Measurements from ENCODE around the gene ANKS1B. TPM values are rescaled to one million over a fixed set of nuclear protein-coding genes. Genes with fewer than 3 reads are reported as not detected.

ANKS1B gene
- total and polyA plus RNA-seq, 5 donors = 0.43 to 7.4 (median 3.3) TPM

GRCh38 chr12:99170461-99170860, 814.3 kb downstream of the ANKS1B start:
- H3K9me3 ChIP-seq (ENCODE audit: control insufficient read depth, low read length) = no peaks in the 10 kb centered on the region
- intact Hi-C loops (cut with DNase I) = no loop called here
- H3K4me1 ChIP-seq (ENCODE audit: control insufficient read depth, insufficient read depth, low read length) = no peaks in the 10 kb centered on the region
- ATAC-seq (no peak), DNase-seq (no peak)
- no peak overlapping the region for H3K27ac ChIP-seq (ENCODE audit: low read length)
- H3K27me3 ChIP-seq (ENCODE audit: control insufficient read depth, insufficient read depth) = no peaks in the 10 kb centered on the region
- H3K4me3 ChIP-seq (ENCODE audit: low read length) = no peak overlapping the region
- WGBS = 66% methylated on average over 5 of the region's 5 CpGs

- no peaks in the 10 kb centered on the region for H3K9me3 ChIP-seq (ENCODE audit: control insufficient read depth, low read length)
- H3K4me1 ChIP-seq (ENCODE audit: control insufficient read depth, insufficient read depth, low read length) = no peaks in the 10 kb centered on the region
- ATAC-seq (no peak), DNase-seq (no peak)
- no peak overlapping the region for H3K4me3 ChIP-seq (ENCODE audit: low read length)
- H3K27ac ChIP-seq (ENCODE audit: low read length) = no peak overlapping the region
- intact Hi-C loops (cut with DNase I) = no loop called here
- H3K27me3 ChIP-seq (ENCODE audit: control insufficient read depth, insufficient read depth) = no peaks in the 10 kb centered on the region
- WGBS = 53% methylated on average over 2 of the region's 2 CpGs
Observed at GRCh38 chr12:99170037-99170436, 814.7 kb downstream of the ANKS1B start.

GRCh38 chr12:99157946-99158345, 826.8 kb downstream of the ANKS1B start:
- DNase-seq = no peak
- intact Hi-C loops (cut with DNase I) = no loop called here
- ATAC-seq = no peak
- no peak overlapping the region for H3K27ac ChIP-seq (ENCODE audit: low read length)
- 97% methylated on average over 1 of the region's 1 CpG for WGBS
- H3K9me3 ChIP-seq (ENCODE audit: control insufficient read depth, low read length) = no peaks in the 10 kb centered on the region
- no peak overlapping the region for H3K4me3 ChIP-seq (ENCODE audit: low read length)
- no peaks in the 10 kb centered on the region for H3K27me3 ChIP-seq (ENCODE audit: control insufficient read depth, insufficient read depth)
- H3K4me1 ChIP-seq (ENCODE audit: control insufficient read depth, insufficient read depth, low read length) = no peaks in the 10 kb centered on the region

- 25% methylated on average over 6 of the region's 6 CpGs for WGBS
- Histone ChIP-seq H3K4me3 (ENCODE audit: low read length) (no peak overlapping the region), H3K4me1 (ENCODE audit: control insufficient read depth, insufficient read depth, low read length) (no peaks in the 10 kb centered on the region), H3K27me3 (ENCODE audit: control insufficient read depth, insufficient read depth) (no peaks in the 10 kb centered on the region), H3K27ac (ENCODE audit: low read length) (no peak overlapping the region), H3K9me3 (ENCODE audit: control insufficient read depth, low read length) (no peaks in the 10 kb centered on the region)
- intact Hi-C loops (cut with DNase I) = no loop called here
- DNase-seq (no peak), ATAC-seq (no peak)
Observed at GRCh38 chr12:99154983-99155336, 829.8 kb downstream of the ANKS1B start.

- no peaks in the 10 kb centered on the region for H3K27me3 ChIP-seq (ENCODE audit: control insufficient read depth, insufficient read depth)
- H3K9me3 ChIP-seq (ENCODE audit: control insufficient read depth, low read length) = no peaks in the 10 kb centered on the region
- DNase-seq (peak; percentile 28 to 49 (median 35)), ATAC-seq (peak; percentile 62 to 75)
- no peak overlapping the region for H3K27ac ChIP-seq (ENCODE audit: low read length)
- H3K4me3 ChIP-seq (ENCODE audit: low read length) = no peak overlapping the region
- WGBS = 23% methylated on average over 17 of the region's 17 CpGs
- no peaks in the 10 kb centered on the region for H3K4me1 ChIP-seq (ENCODE audit: control insufficient read depth, insufficient read depth, low read length)
- intact Hi-C loops (cut with DNase I) = no loop called here
Observed at GRCh38 chr12:99154216-99154982, 830.3 kb downstream of the ANKS1B start.

GRCh38 chr12:99153293-99153692, 831.4 kb downstream of the ANKS1B start:
- H3K9me3 ChIP-seq (ENCODE audit: control insufficient read depth, low read length) = no peaks in the 10 kb centered on the region
- no peak overlapping the region for H3K27ac ChIP-seq (ENCODE audit: low read length)
- DNase-seq = no peak
- WGBS = 74% methylated on average over 3 of the region's 3 CpGs
- no peak for ATAC-seq
- no peaks in the 10 kb centered on the region for H3K27me3 ChIP-seq (ENCODE audit: control insufficient read depth, insufficient read depth)
- intact Hi-C loops (cut with DNase I) = no loop called here
- no peak overlapping the region for H3K4me3 ChIP-seq (ENCODE audit: low read length)
- H3K4me1 ChIP-seq (ENCODE audit: control insufficient read depth, insufficient read depth, low read length) = no peaks in the 10 kb centered on the region

- WGBS = 70% methylated on average over 2 of the region's 2 CpGs
- H3K27me3 ChIP-seq (ENCODE audit: control insufficient read depth, insufficient read depth) = no peaks in the 10 kb centered on the region
- H3K4me1 ChIP-seq (ENCODE audit: control insufficient read depth, insufficient read depth, low read length) = no peaks in the 10 kb centered on the region
- intact Hi-C loops (cut with DNase I) = no loop called here
- H3K27ac ChIP-seq (ENCODE audit: low read length) = no peak overlapping the region
- H3K4me3 ChIP-seq (ENCODE audit: low read length) = no peak overlapping the region
- no peak for DNase-seq
- no peak for ATAC-seq
- H3K9me3 ChIP-seq (ENCODE audit: control insufficient read depth, low read length) = no peaks in the 10 kb centered on the region
Observed at GRCh38 chr12:99152337-99152736, 832.4 kb downstream of the ANKS1B start.

GRCh38 chr12:99151744-99152143, 833.0 kb downstream of the ANKS1B start:
- ATAC-seq = no peak

GRCh38 chr12:99147130-99147529, 837.6 kb downstream of the ANKS1B start:
- ATAC-seq = no peak
- Histone ChIP-seq H3K9me3 (ENCODE audit: control insufficient read depth, low read length) (no peaks in the 10 kb centered on the region), H3K4me1 (ENCODE audit: control insufficient read depth, insufficient read depth, low read length) (no peaks in the 10 kb centered on the region), H3K27ac (ENCODE audit: low read length) (no peak overlapping the region), H3K4me3 (ENCODE audit: low read length) (no peak overlapping the region), H3K27me3 (ENCODE audit: control insufficient read depth, insufficient read depth) (no peaks in the 10 kb centered on the region)
- WGBS = 29% methylated on average over 2 of the region's 2 CpGs
- DNase-seq = no peak
- intact Hi-C loops (cut with DNase I) = no loop called here

More at GRCh38 chr12:99151744-99152143, 833.0 kb downstream of the ANKS1B start:
- intact Hi-C loops (cut with DNase I) = no loop called here
- Histone ChIP-seq H3K4me3 (ENCODE audit: low read length) (no peak overlapping the region), H3K27me3 (ENCODE audit: control insufficient read depth, insufficient read depth) (no peaks in the 10 kb centered on the region), H3K27ac (ENCODE audit: low read length) (no peak overlapping the region), H3K9me3 (ENCODE audit: control insufficient read depth, low read length) (no peaks in the 10 kb centered on the region), H3K4me1 (ENCODE audit: control insufficient read depth, insufficient read depth, low read length) (no peaks in the 10 kb centered on the region)
- DNase-seq = no peak

- intact Hi-C loops (cut with DNase I) = no loop called here
- 82% methylated on average over 5 of the region's 5 CpGs for WGBS
Observed at GRCh38 chr12:99146730-99147129, 838.0 kb downstream of the ANKS1B start.

GRCh38 chr12:99146185-99146584, 838.6 kb downstream of the ANKS1B start:
- H3K27me3 ChIP-seq (ENCODE audit: control insufficient read depth, insufficient read depth) = no peaks in the 10 kb centered on the region
- ATAC-seq (peak; percentile 37 to 38), DNase-seq (peak in 2 of 3 donors; percentile 13 to 18)
- H3K4me1 ChIP-seq (ENCODE audit: control insufficient read depth, insufficient read depth, low read length) = no peaks in the 10 kb centered on the region
- 54% methylated on average over 5 of the region's 5 CpGs for WGBS
- H3K4me3 ChIP-seq (ENCODE audit: low read length) = no peak overlapping the region
- H3K9me3 ChIP-seq (ENCODE audit: control insufficient read depth, low read length) = no peaks in the 10 kb centered on the region
- intact Hi-C loops (cut with DNase I) = no loop called here
- no peak overlapping the region for H3K27ac ChIP-seq (ENCODE audit: low read length)

More at GRCh38 chr12:99146730-99147129, 838.0 kb downstream of the ANKS1B start:
- no peak overlapping the region for H3K4me3 ChIP-seq (ENCODE audit: low read length)
- H3K9me3 ChIP-seq (ENCODE audit: control insufficient read depth, low read length) = no peaks in the 10 kb centered on the region
- DNase-seq (no peak), ATAC-seq (no peak)
- no peaks in the 10 kb centered on the region for H3K27me3 ChIP-seq (ENCODE audit: control insufficient read depth, insufficient read depth)
- H3K4me1 ChIP-seq (ENCODE audit: control insufficient read depth, insufficient read depth, low read length) = no peaks in the 10 kb centered on the region
- no peak overlapping the region for H3K27ac ChIP-seq (ENCODE audit: low read length)

- DNase-seq = no peak
- intact Hi-C loops (cut with DNase I) = no loop called here
- no peaks in the 10 kb centered on the region for H3K27me3 ChIP-seq (ENCODE audit: control insufficient read depth, insufficient read depth)
Observed at GRCh38 chr12:99142651-99143050, 842.1 kb downstream of the ANKS1B start.

More at GRCh38 chr12:99142651-99143050, 842.1 kb downstream of the ANKS1B start:
- Histone ChIP-seq H3K27ac (ENCODE audit: low read length) (no peak overlapping the region), H3K4me3 (ENCODE audit: low read length) (no peak overlapping the region), H3K9me3 (ENCODE audit: control insufficient read depth, low read length) (no peaks in the 10 kb centered on the region), H3K4me1 (ENCODE audit: control insufficient read depth, insufficient read depth, low read length) (no peaks in the 10 kb centered on the region)
- ATAC-seq = no peak

Data from right cardiac atrium (tissue), 5 donors.